Neural progenitor cell (in vitro differentiated cells): ENCODE data around the gene RBM19. TPM values are rescaled to one million over a fixed set of nuclear protein-coding genes. Genes with fewer than 3 reads are reported as not detected.

Experiments
- DNase-seq: peaks from one replicate; pipeline ENCODE4 v3.0.0-alpha.2; 2016; ENCODE audit warnings: low spot score
- H2AFZ ChIP-seq: fragments of 200-600 bp; sonication (generic); replicated peaks from 2 replicates; pipeline ENCODE4 v1.6.1; 2016; ENCODE audit warnings: antibody characterized with exemption
- H3F3A ChIP-seq: fragments of 200-600 bp; sonication (generic); 2 replicates; pipeline ENCODE4 v1.6.1; 2016; ENCODE audit warnings: antibody characterized with exemption, low read depth
- H3K27ac ChIP-seq: fragments of 200-600 bp; sonication (generic); 2 replicates; pipeline ENCODE4 v1.5.1; 2016; ENCODE audit warnings: mild to moderate bottlenecking
- H3K27me3 ChIP-seq: fragments of 200-600 bp; sonication (generic); 2 replicates; pipeline ENCODE4 v1.6.1; 2016; ENCODE audit warnings: mild to moderate bottlenecking, moderate library complexity
- H3K36me3 ChIP-seq: fragments of 200-600 bp; sonication (generic); 2 replicates; pipeline ENCODE4 v1.5.1; 2016
- H3K4me1 ChIP-seq: fragments of 200-600 bp; sonication (generic); 2 replicates; pipeline ENCODE4 v1.6.1; 2016; ENCODE audit warnings: mixed run types
- H3K4me2 ChIP-seq: fragments of 200-600 bp; sonication (generic); 2 replicates; pipeline ENCODE4 v1.6.1; 2016
- H3K4me3 ChIP-seq: fragments of 200-600 bp; sonication (generic); 2 replicates; pipeline ENCODE4 v1.5.1; 2016
- H3K79me2 ChIP-seq: fragments of 200-600 bp; sonication (generic); 2 replicates; pipeline ENCODE4 v1.6.1; 2016; ENCODE audit warnings: low read depth
- H3K9ac ChIP-seq: fragments of 200-600 bp; sonication (generic); 2 replicates; pipeline ENCODE4 v1.6.1; 2016
- H3K9me3 ChIP-seq: fragments of 200-600 bp; sonication (generic); 2 replicates; pipeline ENCODE4 v1.5.1; 2016; ENCODE audit warnings: low read depth
- H4K20me1 ChIP-seq: fragments of 200-600 bp; sonication (generic); 2 replicates; pipeline ENCODE4 v1.6.1; 2016; ENCODE audit warnings: low read depth
- H3K27ac Mint-ChIP-seq: 3 replicates; pipeline ENCODE4 v1.8.0; 2021; ENCODE audit warnings: mixed read lengths
- H3K27me3 Mint-ChIP-seq: 2 replicates; pipeline ENCODE4 v1.8.0; 2022; ENCODE audit warnings: low read depth, mild to moderate bottlenecking, inconsistent platforms, moderate library complexity, mixed read lengths; ENCODE audit not compliant: insufficient read depth
- H3K36me3 Mint-ChIP-seq: 3 replicates; pipeline ENCODE4 v1.8.0; 2021; ENCODE audit warnings: mixed read lengths
- H3K4me1 Mint-ChIP-seq: 3 replicates; pipeline ENCODE4 v1.8.0; 2021; ENCODE audit warnings: mixed read lengths
- H3K4me3 Mint-ChIP-seq: 3 replicates; pipeline ENCODE4 v1.8.0; 2021; ENCODE audit warnings: mild to moderate bottlenecking, moderate library complexity, mixed read lengths
- H3K9me3 Mint-ChIP-seq: 3 replicates; pipeline ENCODE4 v1.8.0; 2020; ENCODE audit warnings: mixed read lengths
- CTCF ChIP-seq: fragments of 200-600 bp; sonication (generic); IDR thresholded peaks from 2 replicates; pipeline ENCODE4 v1.5.1; 2017; ENCODE audit warnings: antibody characterized with exemption, mild to moderate bottlenecking
- EZH2 ChIP-seq: fragments of 200-600 bp; sonication (generic); IDR thresholded peaks from 2 replicates; pipeline ENCODE4 v1.6.1; 2017; ENCODE audit warnings: antibody characterized with exemption, mild to moderate bottlenecking, moderate library complexity
- EZH2phosphoT487 ChIP-seq: fragments of 200-600 bp; sonication (generic); IDR thresholded peaks from 2 replicates; pipeline ENCODE4 v1.6.1; 2017; ENCODE audit warnings: antibody characterized with exemption
- total RNA-seq: library from RNA; depleted of rRNA; stranded (reverse); fragments of >200 nt; gene quantifications from 2 replicates; pipeline ENCODE4 v1.2.3, GENCODE V29; 2015; ENCODE audit warnings: low replicate concordance

The RBM19 gene
- total RNA-seq, 1 donor from 2014 or later = 23.5 TPM

- no peak overlapping the region for H3K4me3 Mint-ChIP-seq
- H3F3A ChIP-seq = no peaks in the 10 kb centered on the region
- H3K4me3 ChIP-seq = no peak overlapping the region
- H3K9ac ChIP-seq = no peak overlapping the region
- H3K4me1 Mint-ChIP-seq = peaks cover 35% of the 10 kb centered on the region
- H2AFZ ChIP-seq = no peak overlapping the region
- no peaks in the 10 kb centered on the region for H4K20me1 ChIP-seq
- no peak for TF ChIP-seq EZH2phosphoT487
- TF ChIP-seq CTCF = no peak
- TF ChIP-seq EZH2 = no peak
- no peak for DNase-seq
- H3K4me1 ChIP-seq = peaks cover 18% of the 10 kb centered on the region
- H3K27ac ChIP-seq = no peak overlapping the region
- no peaks in the 10 kb centered on the region for H3K79me2 ChIP-seq
- no peaks in the 10 kb centered on the region for H3K9me3 ChIP-seq
- no peak overlapping the region for H3K4me2 ChIP-seq
- H3K27me3 ChIP-seq = no peaks in the 10 kb centered on the region
- no peaks in the 10 kb centered on the region for H3K9me3 Mint-ChIP-seq
- no peaks in the 10 kb centered on the region for H3K36me3 ChIP-seq
- no peaks in the 10 kb centered on the region for H3K36me3 Mint-ChIP-seq
- H3K27ac Mint-ChIP-seq = no peak overlapping the region
- peaks cover 6% of the 10 kb centered on the region for H3K27me3 Mint-ChIP-seq
Measured at GRCh38 chr12:113829212-113829611, 136.9 kb downstream of the RBM19 start.

GRCh38 chr12:113827539-113828114, 138.5 kb downstream of the RBM19 start:
- H3K27me3 Mint-ChIP-seq = peaks cover 9% of the 10 kb centered on the region
- Histone ChIP-seq H3K9ac (no peak overlapping the region), H3K27me3 (no peaks in the 10 kb centered on the region), H3K27ac (no peak overlapping the region), H3K79me2 (no peaks in the 10 kb centered on the region), H3F3A (no peaks in the 10 kb centered on the region), H4K20me1 (no peaks in the 10 kb centered on the region), H3K4me3 (no peak overlapping the region), H3K4me1 (peaks cover 25% of the 10 kb centered on the region), H3K4me2 (no peak overlapping the region), H2AFZ (no peak overlapping the region), H3K9me3 (no peaks in the 10 kb centered on the region), H3K36me3 (no peaks in the 10 kb centered on the region)
- H3K4me3 Mint-ChIP-seq = no peak overlapping the region
- H3K27ac Mint-ChIP-seq = no peak overlapping the region
- DNase-seq = no peak
- no peaks in the 10 kb centered on the region for H3K9me3 Mint-ChIP-seq
- peaks cover 39% of the 10 kb centered on the region for H3K4me1 Mint-ChIP-seq
- no peaks in the 10 kb centered on the region for H3K36me3 Mint-ChIP-seq
- TF ChIP-seq EZH2phosphoT487 (no peak), EZH2 (no peak), CTCF (no peak)

- Histone ChIP-seq H4K20me1 (no peaks in the 10 kb centered on the region), H3F3A (no peaks in the 10 kb centered on the region), H2AFZ (no peak overlapping the region), H3K27ac (no peak overlapping the region), H3K27me3 (no peaks in the 10 kb centered on the region), H3K9me3 (no peaks in the 10 kb centered on the region), H3K79me2 (no peaks in the 10 kb centered on the region), H3K4me2 (no peak overlapping the region), H3K9ac (no peak overlapping the region), H3K4me3 (no peak overlapping the region), H3K36me3 (no peaks in the 10 kb centered on the region), H3K4me1 (peaks cover 25% of the 10 kb centered on the region)
- peaks cover 40% of the 10 kb centered on the region for H3K4me1 Mint-ChIP-seq
- no peak overlapping the region for H3K27ac Mint-ChIP-seq
- peaks cover 8% of the 10 kb centered on the region for H3K27me3 Mint-ChIP-seq
- no peaks in the 10 kb centered on the region for H3K9me3 Mint-ChIP-seq
- TF ChIP-seq EZH2phosphoT487 (no peak), CTCF (peak; percentile 38)
- peaks cover 1% of the 10 kb centered on the region for H3K36me3 Mint-ChIP-seq
- H3K4me3 Mint-ChIP-seq = no peak overlapping the region
- DNase-seq = no peak
Measured at GRCh38 chr12:113826805-113827538, 139.2 kb downstream of the RBM19 start.
